Right lobe of liver (tissue), 4 donors: ENCODE measurements around the gene MKKS.

Source experiments
- CTCF ChIP-seq, 4 donors: fragments of 200-600 bp in 3 of 4; fragments of 450-650 bp in 1 of 4; IDR thresholded peaks; one replicate each; pipeline versions ENCODE4 v1.5.1 to v1.8.0; 2016 to 2022; ENCODE audit warnings: antibody characterized with exemption in 4 of 4, mild to moderate bottlenecking in 2 of 4
- POLR2A ChIP-seq: fragments of 450-650 bp; IDR thresholded peaks from one replicate; pipeline ENCODE4 v1.6.1; 2017; ENCODE audit warnings: antibody characterized with exemption, mild to moderate bottlenecking
- donor health status: DM: no; HTN: no; CAD: no.
- donor health status: DM: no; HTN: no; CAD: no.
- donor health status: DM: no; HTN: yes; CAD: no.

GRCh38 chr20:10390709-10391108 lies 43.3 kb downstream of the MKKS start:
- no peak for TF ChIP-seq CTCF (IDR thresholded peaks at IDR 0.05)
- no peak for TF ChIP-seq POLR2A
